Lung (tissue), 12 donors: ENCODE data around the gene EPS15. TPM values are rescaled to one million over a fixed set of nuclear protein-coding genes. Genes with fewer than 3 reads are reported as not detected.
"Not testable (repeated sequence)": the region's sequence is repeated elsewhere in the genome, so short reads cannot be mapped to it uniquely, and the experiment has no call there.

Experiments
- ATAC-seq: fragments of 200-7000 bp; cut with Tn5 transposase; one replicate; pipeline ENCODE4 v1.9.1; 2020; ENCODE audit warnings: moderate number of reproducible peaks; ENCODE audit not compliant: insufficient read depth, low FRiP score
- DNase-seq, 3 donors: peaks; one replicate each; pipeline ENCODE4 v3.0.0-alpha.2; 2013 to 2017
- H3K27ac ChIP-seq, 2 donors: one replicate each; pipeline ENCODE4 v1.5.1; 2013; ENCODE audit warnings: mild to moderate bottlenecking in 2 of 2, moderate library complexity in 2 of 2, control low read depth in 1 of 2, inconsistent platforms in 1 of 2, low read depth in 1 of 2, low read length in 1 of 2
- H3K27me3 ChIP-seq, 3 donors: one replicate each; pipeline ENCODE4 v1.5.1; 2013; ENCODE audit warnings: low read length in 2 of 3; ENCODE audit not compliant: control insufficient read depth in 3 of 3, insufficient read depth in 3 of 3
- H3K36me3 ChIP-seq, 4 donors: one replicate each; pipeline ENCODE4 v1.5.1; 2013; ENCODE audit warnings: low read length in 4 of 4, mild to moderate bottlenecking in 1 of 4, moderate library complexity in 1 of 4; ENCODE audit not compliant: control insufficient read depth in 4 of 4, insufficient read depth in 4 of 4
- H3K4me1 ChIP-seq, 5 donors: one replicate each; pipeline ENCODE4 v1.5.1; 2013; ENCODE audit warnings: low read length in 5 of 5, mild to moderate bottlenecking in 2 of 5, moderate library complexity in 1 of 5; ENCODE audit not compliant: control insufficient read depth in 5 of 5, insufficient read depth in 5 of 5
- H3K4me3 ChIP-seq: one replicate; pipeline ENCODE4 v1.5.1; 2013; ENCODE audit warnings: mild to moderate bottlenecking, control low read depth, moderate library complexity
- H3K9ac ChIP-seq, 2 donors: one replicate each; pipeline ENCODE4 v1.5.1; 2013; ENCODE audit warnings: low read length in 2 of 2, control low read depth in 1 of 2; ENCODE audit not compliant: insufficient read depth in 1 of 2
- H3K9me3 ChIP-seq, 4 donors: one replicate each; pipeline ENCODE4 v1.5.1; 2013; ENCODE audit warnings: low read length in 3 of 4, mild to moderate bottlenecking in 1 of 4, moderate library complexity in 1 of 4; ENCODE audit not compliant: control insufficient read depth in 4 of 4, insufficient read depth in 3 of 4
- CTCF ChIP-seq: IDR thresholded peaks from 2 replicates; pipeline ENCODE4 v1.5.1; 2012; ENCODE audit warnings: mild to moderate bottlenecking; ENCODE audit errors: control extremely low read depth, extremely low read depth
- WGBS, 2 donors: extraction: QIAGEN DNeasy Blood & Tissue Kit; methylation state at CpG; one replicate each; pipeline ENCODE4 v1.1.7; 2013; 5-methylcytosine and 5-hydroxymethylcytosine counted together
- polyA plus RNA-seq, 2 donors: library from polyadenylated mRNA; stranded (reverse); fragments of 200-250 nt; gene quantifications; one replicate each; pipeline ENCODE4 v1.2.1, GENCODE V29; 2013
- total RNA-seq, 2 donors: library from RNA; depleted of rRNA in 1 of 2; stranded (reverse); fragments of >200 nt in 1 of 2; gene quantifications; one replicate each; pipeline ENCODE4 v1.2.1, GENCODE V29; 2014 to 2021
- donor health status: control.
- donor health status: control.
- donor health status: Bipolar disorder and iron deficiency.
- donor health status: healthy.
- donor health status: DM: yes; HTN: yes; CAD: no.

The EPS15 gene
- total and polyA plus RNA-seq, 4 donors = 19.2 to 87.2 (median 45.5) TPM

- Histone ChIP-seq H3K27ac (no peak overlapping the region), H3K27me3 (no peaks in the 10 kb centered on the region), H3K36me3 (peaks cover 0 to 11% (median 8%) of the 10 kb centered on the region in 4 donors), H3K9me3 (no peaks in the 10 kb centered on the region), H3K4me1 (peaks cover 0 to 7% (median 0%) of the 10 kb centered on the region in 5 donors), H3K4me3 (no peak overlapping the region), H3K9ac (no peak overlapping the region)
- TF ChIP-seq CTCF = no peak
- no peak for ATAC-seq
- 75 to 76% methylated on average over 4 of the region's 4 CpGs for WGBS, 2 donors
- DNase-seq = no peak
These were observed 79.2 kb downstream of the EPS15 start for GRCh38 chr1:51439895-51440294.

- Histone ChIP-seq H3K27ac (no peak overlapping the region), H3K4me3 (no peak overlapping the region), H3K36me3 (peaks cover 2 to 14% (median 7%) of the 10 kb centered on the region in 4 donors), H3K27me3 (no peaks in the 10 kb centered on the region), H3K4me1 (peaks cover 0 to 5% (median 1%) of the 10 kb centered on the region in 5 donors), H3K9me3 (no peaks in the 10 kb centered on the region), H3K9ac (no peak overlapping the region)
- TF ChIP-seq CTCF = no peak
- DNase-seq (no peak), ATAC-seq (no peak)
These were observed 80.0 kb downstream of the EPS15 start for GRCh38 chr1:51439053-51439452.

GRCh38 chr1:51437391-51437790 lies 81.7 kb downstream of the EPS15 start:
- Histone ChIP-seq H3K4me1 (peaks cover 0 to 14% (median 1%) of the 10 kb centered on the region in 5 donors), H3K36me3 (peaks cover 2 to 14% (median 8%) of the 10 kb centered on the region in 4 donors)
- ATAC-seq, H3K27me3 ChIP-seq, H3K9ac ChIP-seq, H3K27ac ChIP-seq, H3K9me3 ChIP-seq, H3K4me3 ChIP-seq, DNase-seq: not testable (repeated sequence)
- 95 to 96% methylated on average over 6 of the region's 6 CpGs for WGBS, 2 donors

GRCh38 chr1:51435878-51436277 lies 83.2 kb downstream of the EPS15 start:
- Histone ChIP-seq H3K27me3 (no peaks in the 10 kb centered on the region), H3K4me3 (no peak overlapping the region), H3K9ac (no peak overlapping the region), H3K9me3 (no peaks in the 10 kb centered on the region), H3K27ac (no peak overlapping the region), H3K36me3 (peaks cover 2 to 14% (median 8%) of the 10 kb centered on the region in 4 donors), H3K4me1 (peaks cover 0 to 14% (median 1%) of the 10 kb centered on the region in 5 donors)
- ATAC-seq = no peak
- 92 to 95% methylated on average over 5 of the region's 5 CpGs for WGBS, 2 donors
- no peak for TF ChIP-seq CTCF
- DNase-seq = no peak
